DND-41 (cell line): Measurements from ENCODE around the gene EDN2.

ENCODE experiments used
- EZH2 ChIP-seq: IDR thresholded peaks from 3 replicates; pipeline ENCODE4 v1.6.1; 2012; ENCODE audit warnings: borderline replicate concordance, low read depth, mild to moderate bottlenecking, moderate library complexity, low read length, inconsistent platforms; ENCODE audit not compliant: severe bottlenecking
- TF ChIP-seq, protein P1 (sequence below): IDR thresholded peaks from 2 replicates; pipeline ENCODE4 v1.5.1; 2012; ENCODE audit warnings: borderline replicate concordance, low read length, moderate library complexity, mild to moderate bottlenecking; ENCODE audit not compliant: poor library complexity, severe bottlenecking; ENCODE audit errors: extremely low read depth

DNA sequence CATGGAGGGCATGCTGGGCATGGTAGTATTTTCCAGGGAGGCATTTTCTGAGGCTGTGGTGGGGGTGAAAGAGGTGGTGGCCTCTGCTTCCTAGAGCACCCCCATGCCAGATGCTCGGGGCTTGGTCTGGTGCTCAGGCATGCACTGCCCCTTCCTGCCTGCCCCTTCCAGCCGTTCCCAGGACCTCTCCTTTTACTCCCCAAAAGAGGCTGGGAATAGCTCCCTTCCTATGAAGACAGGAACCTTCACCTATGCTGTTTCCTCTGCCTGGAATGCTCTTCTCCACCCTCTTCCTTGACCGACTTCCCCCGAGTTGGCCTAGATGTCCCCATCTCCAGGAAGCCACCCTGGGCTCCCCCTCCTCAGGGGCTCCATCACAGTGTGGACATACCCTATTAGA lies 9.1 kb downstream of the EDN2 start:
- no peak for TF ChIP-seq EZH2
- TF ChIP-seq, protein P1, sequence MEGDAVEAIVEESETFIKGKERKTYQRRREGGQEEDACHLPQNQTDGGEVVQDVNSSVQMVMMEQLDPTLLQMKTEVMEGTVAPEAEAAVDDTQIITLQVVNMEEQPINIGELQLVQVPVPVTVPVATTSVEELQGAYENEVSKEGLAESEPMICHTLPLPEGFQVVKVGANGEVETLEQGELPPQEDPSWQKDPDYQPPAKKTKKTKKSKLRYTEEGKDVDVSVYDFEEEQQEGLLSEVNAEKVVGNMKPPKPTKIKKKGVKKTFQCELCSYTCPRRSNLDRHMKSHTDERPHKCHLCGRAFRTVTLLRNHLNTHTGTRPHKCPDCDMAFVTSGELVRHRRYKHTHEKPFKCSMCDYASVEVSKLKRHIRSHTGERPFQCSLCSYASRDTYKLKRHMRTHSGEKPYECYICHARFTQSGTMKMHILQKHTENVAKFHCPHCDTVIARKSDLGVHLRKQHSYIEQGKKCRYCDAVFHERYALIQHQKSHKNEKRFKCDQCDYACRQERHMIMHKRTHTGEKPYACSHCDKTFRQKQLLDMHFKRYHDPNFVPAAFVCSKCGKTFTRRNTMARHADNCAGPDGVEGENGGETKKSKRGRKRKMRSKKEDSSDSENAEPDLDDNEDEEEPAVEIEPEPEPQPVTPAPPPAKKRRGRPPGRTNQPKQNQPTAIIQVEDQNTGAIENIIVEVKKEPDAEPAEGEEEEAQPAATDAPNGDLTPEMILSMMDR: no peak
